BE2C (cell line): ENCODE results near the gene EP400.
A peak's percentile ranks its signal among the peaks of the same experiment; 100 is the strongest.
"Not testable (repeated sequence)": the region's sequence is repeated elsewhere in the genome, so short reads cannot be mapped to it uniquely, and the experiment has no call there.

Experiments used
- DNase-seq: peaks from one replicate; pipeline ENCODE4 v3.0.0-alpha.2; 2020
- H3K27me3 ChIP-seq: fragments of 250-450 bp; sonication (Bioruptor Pico); 2 replicates; pipeline ENCODE4 v1.5.1; 2020; ENCODE audit warnings: mild to moderate bottlenecking
- H3K36me3 ChIP-seq: fragments of 250-450 bp; sonication (Bioruptor Pico); 2 replicates; pipeline ENCODE4 v1.5.1; 2020; ENCODE audit warnings: mild to moderate bottlenecking
- H3K4me1 ChIP-seq: fragments of 250-450 bp; sonication (Bioruptor Pico); 2 replicates; pipeline ENCODE4 v1.5.1; 2020
- H3K4me3 ChIP-seq: 2 replicates; pipeline ENCODE4 v1.5.1; 2011; ENCODE audit warnings: low read depth, low read length
- H3K9me3 ChIP-seq: fragments of 250-450 bp; sonication (Bioruptor Pico); 2 replicates; pipeline ENCODE4 v1.5.1; 2020
- CTCF ChIP-seq: IDR thresholded peaks from 2 replicates; pipeline ENCODE4 v1.5.1; 2012; ENCODE audit warnings: mild to moderate bottlenecking, low read depth, low read length

EP400 gene

GRCh38 chr12:132046561-132046960 lies 96.8 kb downstream of the EP400 start:
- TF ChIP-seq CTCF = no peak
- Histone ChIP-seq H3K4me1 (peaks cover 17% of the 10 kb centered on the region), H3K27me3 (no peaks in the 10 kb centered on the region), H3K36me3 (peaks cover 68% of the 10 kb centered on the region), H3K4me3 (no peak overlapping the region), H3K9me3 (no peaks in the 10 kb centered on the region)
- DNase-seq = peak; percentile 82

GRCh38 chr12:132047630-132048029 lies 97.9 kb downstream of the EP400 start:
- not testable (repeated sequence) for H3K9me3 ChIP-seq, H3K27me3 ChIP-seq, H3K4me3 ChIP-seq, DNase-seq
- Histone ChIP-seq H3K4me1 (peaks cover 21% of the 10 kb centered on the region), H3K36me3 (peaks cover 71% of the 10 kb centered on the region)

- Histone ChIP-seq H3K9me3 (no peaks in the 10 kb centered on the region), H3K4me1 (peaks cover 21% of the 10 kb centered on the region), H3K4me3 (no peak overlapping the region), H3K27me3 (no peaks in the 10 kb centered on the region), H3K36me3 (peaks cover 72% of the 10 kb centered on the region)
- DNase-seq = no peak
- TF ChIP-seq CTCF = no peak
These were observed 99.7 kb downstream of the EP400 start for GRCh38 chr12:132049442-132049841.

- DNase-seq = no peak
- H3K27me3 ChIP-seq = no peaks in the 10 kb centered on the region
- peaks cover 21% of the 10 kb centered on the region for H3K4me1 ChIP-seq
- no peak for TF ChIP-seq CTCF
- no peak overlapping the region for H3K4me3 ChIP-seq
- no peaks in the 10 kb centered on the region for H3K9me3 ChIP-seq
- peaks cover 71% of the 10 kb centered on the region for H3K36me3 ChIP-seq
These were observed 100.1 kb downstream of the EP400 start for GRCh38 chr12:132049876-132050275.

- H3K9me3 ChIP-seq = not testable (repeated sequence)
- DNase-seq = peak; percentile 69
These were observed 102.0 kb downstream of the EP400 start for GRCh38 chr12:132051718-132052117.

GRCh38 chr12:132052196-132052932 lies 102.6 kb downstream of the EP400 start:
- no peak for TF ChIP-seq CTCF
- H3K4me3 ChIP-seq = no peak overlapping the region
- peak; percentile 33 for DNase-seq
- no peaks in the 10 kb centered on the region for H3K9me3 ChIP-seq
- no peaks in the 10 kb centered on the region for H3K27me3 ChIP-seq
- peaks cover 63% of the 10 kb centered on the region for H3K36me3 ChIP-seq
- H3K4me1 ChIP-seq = peaks cover 5% of the 10 kb centered on the region

More at GRCh38 chr12:132051718-132052117, 102.0 kb downstream of the EP400 start:
- peaks cover 11% of the 10 kb centered on the region for H3K4me1 ChIP-seq
- not testable (repeated sequence) for H3K4me3 ChIP-seq, H3K27me3 ChIP-seq
- peak; percentile 64 for TF ChIP-seq CTCF
- peaks cover 67% of the 10 kb centered on the region for H3K36me3 ChIP-seq
